Measurements from ENCODE around the gene PURA.

Gene PURA

GRCh38 chr5:140107312-140108092 lies 6.4 kb upstream of the PURA start (continued):
- TF ChIP-seq ZNF18 (tag by site-specific recombination; IDR thresholded peaks at IDR 0.05): peak; percentile 51; the same call in 1 of the 2 replicates
- TF ChIP-seq ZNF239 (tag by site-specific recombination; IDR thresholded peaks at IDR 0.05): no peak
- TF ChIP-seq IKZF3 (tag by site-specific recombination; IDR thresholded peaks at IDR 0.05): peak; percentile 65
- no peak for TF ChIP-seq HOXD13 (CRISPR knock-in tag; IDR thresholded peaks at IDR 0.05; ENCODE audit: borderline replicate concordance)
- peak; percentile 27 for TF ChIP-seq INSM2 (tag by site-specific recombination; IDR thresholded peaks at IDR 0.05)
- no peak for TF ChIP-seq ZNF433 (tag by site-specific recombination; IDR thresholded peaks at IDR 0.05; ENCODE audit: low read depth)
- TF ChIP-seq YY2 (tag by site-specific recombination; IDR thresholded peaks at IDR 0.05): 0 out of 2 replicates have a peak, but pooled peaks have one; percentile 51
- TF ChIP-seq ZBTB49 (tag by site-specific recombination; IDR thresholded peaks at IDR 0.05; ENCODE audit: low read depth): no peak
- no peak for TF ChIP-seq GLIS2 (tag by site-specific recombination; IDR thresholded peaks at IDR 0.05)
- TF ChIP-seq ZNF677 (tag by site-specific recombination; IDR thresholded peaks at IDR 0.05): no peak
- TF ChIP-seq ZBTB26 (tag by site-specific recombination; optimal IDR thresholded peaks at IDR 0.05): peak; percentile 100
- no peak for TF ChIP-seq ZNF274 (IDR thresholded peaks at IDR 0.05; ENCODE audit: low read length)
- TF ChIP-seq ZNF274 (tag by site-specific recombination; IDR thresholded peaks at IDR 0.05; ENCODE audit: borderline replicate concordance): no peak
- no peak for TF ChIP-seq ZNF792 (tag by site-specific recombination; IDR thresholded peaks at IDR 0.05)
- TF ChIP-seq ZNF248 (tag by site-specific recombination; IDR thresholded peaks at IDR 0.05): no peak
- TF ChIP-seq WT1 (tag by site-specific recombination; IDR thresholded peaks at IDR 0.05): no peak; the same call in 1 of the 2 replicates
- peak; percentile 64 for TF ChIP-seq SP7 (tag by site-specific recombination; IDR thresholded peaks at IDR 0.05)
- TF ChIP-seq ZSCAN16 (tag by site-specific recombination; IDR thresholded peaks at IDR 0.05): no peak
- peak; percentile 65; the same call in 1 of the 2 replicates for TF ChIP-seq KLF16 (tag by site-specific recombination; IDR thresholded peaks at IDR 0.05)
- no peak for TF ChIP-seq ZNF280D (tag by site-specific recombination; IDR thresholded peaks at IDR 0.05)
- no peak for TF ChIP-seq HOXC10 (CRISPR knock-in tag; IDR thresholded peaks at IDR 0.05)
- no peak for TF ChIP-seq ELK4 (IDR thresholded peaks at IDR 0.05; ENCODE audit: borderline replicate concordance, low read depth, low read length)
- no peak for TF ChIP-seq ZNF571 (tag by site-specific recombination; IDR thresholded peaks at IDR 0.05)
- no peak for TF ChIP-seq GLIS1 (tag by site-specific recombination; IDR thresholded peaks at IDR 0.05)
- TF ChIP-seq ZNF560 (tag by site-specific recombination; IDR thresholded peaks at IDR 0.05; ENCODE audit: borderline replicate concordance): no peak
- TF ChIP-seq FEZF1 (tag by site-specific recombination; IDR thresholded peaks at IDR 0.05): no peak
- no peak for TF ChIP-seq ZNF280C (tag by site-specific recombination; IDR thresholded peaks at IDR 0.05)
